GM12878 (cell line): ENCODE measurements around the gene ARHGEF17. TPM values are rescaled to one million over a fixed set of nuclear protein-coding genes. Genes with fewer than 3 reads are reported as not detected.

Experiments
- HDAC6 ChIP-seq: fragments of 200-600 bp; sonication (generic); IDR thresholded peaks from one replicate; pipeline ENCODE4 v1.8.0; 2017; ENCODE audit warnings: antibody characterized with exemption; ENCODE audit not compliant: unreplicated experiment
- HDGF ChIP-seq: fragments of 450-650 bp; IDR thresholded peaks from 2 replicates; pipeline ENCODE4 v1.6.1; 2016; ENCODE audit warnings: antibody characterized with exemption
- NR2C1 ChIP-seq: fragments of 450-650 bp; IDR thresholded peaks from 2 replicates; pipeline ENCODE4 v1.6.1; 2017; ENCODE audit warnings: antibody characterized with exemption, mild to moderate bottlenecking, moderate library complexity
- SIX5 ChIP-seq: IDR thresholded peaks from 2 replicates; pipeline ENCODE4 v1.6.1; 2011; ENCODE audit warnings: mild to moderate bottlenecking, low read depth, low read length, moderate library complexity; ENCODE audit not compliant: severe bottlenecking
- SMAD1 ChIP-seq: fragments of 450-650 bp; IDR thresholded peaks from 2 replicates; pipeline ENCODE4 v1.6.1; 2018; ENCODE audit warnings: mild to moderate bottlenecking, low read depth; ENCODE audit not compliant: partially characterized antibody
- SREBF2 ChIP-seq: IDR thresholded peaks from 2 replicates; pipeline ENCODE4 v1.6.1; 2012; ENCODE audit warnings: mild to moderate bottlenecking, low read length
- ZNF384 ChIP-seq: IDR thresholded peaks from 2 replicates; pipeline ENCODE4 v1.6.1; 2012; ENCODE audit warnings: low read depth, mild to moderate bottlenecking, low read length, improper control_type of control experiment, borderline replicate concordance
- polyA plus RNA-seq, 11 experiments: library from polyadenylated mRNA; depleted of rRNA in 4 of 11; unstranded in 6 of 11; stranded (reverse) in 5 of 11; fragments of >200 nt; fragmentation: Nextera tagmentation in 4 of 11; fragmentation: Illumina TruSeq in 1 of 11; extraction: Ambion mirVana in 4 of 11; extraction: Trizol in 1 of 11; gene quantifications; 1 replicate in 1 of 11; 2 replicates in 10 of 11; pipeline versions ENCODE4 v1.2.1 to v1.2.3, GENCODE V29; 2011 to 2016; ENCODE audit warnings: inconsistent platforms in 2 of 11, missing spikeins in 2 of 11, low read depth in 1 of 11
- total RNA-seq, 4 experiments: library from RNA; depleted of rRNA in 3 of 4; stranded (reverse); fragments of >200 nt in 3 of 4; fragmentation: Illumina TruSeq in 1 of 4; extraction: Trizol in 1 of 4; gene quantifications; 2 replicates each; pipeline versions ENCODE4 v1.2.1 to v1.2.3, GENCODE V29; 2013 to 2021
- TF ChIP-seq, protein P1 (sequence below): fragments of 450-650 bp; IDR thresholded peaks from 2 replicates; pipeline ENCODE4 v1.6.1; 2018; ENCODE audit warnings: mild to moderate bottlenecking, low read depth, moderate library complexity; ENCODE audit not compliant: partially characterized antibody
- TF ChIP-seq, protein P2 (sequence below): fragments of 450-650 bp; IDR thresholded peaks from 2 replicates; pipeline ENCODE4 v1.6.1; 2016; ENCODE audit warnings: mild to moderate bottlenecking

ARHGEF17 gene
- total and polyA plus RNA-seq, 10 of the 15 experiments (the other 5 are each of a cell fraction or from before 2014, with no cell fraction given) = 0.15 to 11.0 (median 1.7) TPM

DNA sequence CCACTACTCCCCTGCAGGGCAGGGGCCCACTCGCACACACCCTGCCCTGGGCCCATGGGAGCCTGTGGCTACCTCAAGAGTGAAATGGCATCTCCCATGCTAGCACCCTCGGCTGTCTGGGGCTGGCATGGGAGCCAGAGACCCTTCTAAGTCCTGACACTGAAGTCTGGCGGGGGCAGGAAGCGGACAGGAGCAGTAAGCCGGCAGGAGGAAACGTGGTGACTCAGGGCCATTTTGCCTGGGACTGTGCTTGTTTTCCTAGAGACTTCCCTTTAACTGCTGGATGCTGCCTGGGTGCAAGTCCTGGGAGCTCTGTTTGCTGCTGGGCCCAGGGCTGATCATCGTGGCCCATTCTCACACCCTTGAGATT, 84.9 kb downstream of the ARHGEF17 start (continued):
- TF ChIP-seq, protein P1, sequence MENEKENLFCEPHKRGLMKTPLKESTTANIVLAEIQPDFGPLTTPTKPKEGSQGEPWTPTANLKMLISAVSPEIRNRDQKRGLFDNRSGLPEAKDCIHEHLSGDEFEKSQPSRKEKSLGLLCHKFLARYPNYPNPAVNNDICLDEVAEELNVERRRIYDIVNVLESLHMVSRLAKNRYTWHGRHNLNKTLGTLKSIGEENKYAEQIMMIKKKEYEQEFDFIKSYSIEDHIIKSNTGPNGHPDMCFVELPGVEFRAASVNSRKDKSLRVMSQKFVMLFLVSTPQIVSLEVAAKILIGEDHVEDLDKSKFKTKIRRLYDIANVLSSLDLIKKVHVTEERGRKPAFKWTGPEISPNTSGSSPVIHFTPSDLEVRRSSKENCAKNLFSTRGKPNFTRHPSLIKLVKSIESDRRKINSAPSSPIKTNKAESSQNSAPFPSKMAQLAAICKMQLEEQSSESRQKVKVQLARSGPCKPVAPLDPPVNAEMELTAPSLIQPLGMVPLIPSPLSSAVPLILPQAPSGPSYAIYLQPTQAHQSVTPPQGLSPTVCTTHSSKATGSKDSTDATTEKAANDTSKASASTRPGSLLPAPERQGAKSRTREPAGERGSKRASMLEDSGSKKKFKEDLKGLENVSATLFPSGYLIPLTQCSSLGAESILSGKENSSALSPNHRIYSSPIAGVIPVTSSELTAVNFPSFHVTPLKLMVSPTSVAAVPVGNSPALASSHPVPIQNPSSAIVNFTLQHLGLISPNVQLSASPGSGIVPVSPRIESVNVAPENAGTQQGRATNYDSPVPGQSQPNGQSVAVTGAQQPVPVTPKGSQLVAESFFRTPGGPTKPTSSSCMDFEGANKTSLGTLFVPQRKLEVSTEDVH = no peak
- TF ChIP-seq ZNF384 (no peak), NR2C1 (no peak), SMAD1 (no peak), SIX5 (no peak), HDAC6 (no peak), SREBF2 (no peak), HDGF (no peak)
- TF ChIP-seq, protein P2, sequence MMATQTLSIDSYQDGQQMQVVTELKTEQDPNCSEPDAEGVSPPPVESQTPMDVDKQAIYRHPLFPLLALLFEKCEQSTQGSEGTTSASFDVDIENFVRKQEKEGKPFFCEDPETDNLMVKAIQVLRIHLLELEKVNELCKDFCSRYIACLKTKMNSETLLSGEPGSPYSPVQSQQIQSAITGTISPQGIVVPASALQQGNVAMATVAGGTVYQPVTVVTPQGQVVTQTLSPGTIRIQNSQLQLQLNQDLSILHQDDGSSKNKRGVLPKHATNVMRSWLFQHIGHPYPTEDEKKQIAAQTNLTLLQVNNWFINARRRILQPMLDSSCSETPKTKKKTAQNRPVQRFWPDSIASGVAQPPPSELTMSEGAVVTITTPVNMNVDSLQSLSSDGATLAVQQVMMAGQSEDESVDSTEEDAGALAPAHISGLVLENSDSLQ = no peak
